GM21825 (cell line): Measurements from ENCODE around the gene LRWD1.
"Not testable (repeated sequence)": the region's sequence is repeated elsewhere in the genome, so short reads cannot be mapped to it uniquely, and the experiment has no call there.

Experiments
- ATAC-seq: cut with Tn5 transposase; IDR thresholded peaks from one replicate; pipeline ENCODE4 v1.9.1; 2021; ENCODE audit warnings: mild to moderate bottlenecking, moderate library complexity; ENCODE audit not compliant: unreplicated experiment

LRWD1 gene

DNA sequence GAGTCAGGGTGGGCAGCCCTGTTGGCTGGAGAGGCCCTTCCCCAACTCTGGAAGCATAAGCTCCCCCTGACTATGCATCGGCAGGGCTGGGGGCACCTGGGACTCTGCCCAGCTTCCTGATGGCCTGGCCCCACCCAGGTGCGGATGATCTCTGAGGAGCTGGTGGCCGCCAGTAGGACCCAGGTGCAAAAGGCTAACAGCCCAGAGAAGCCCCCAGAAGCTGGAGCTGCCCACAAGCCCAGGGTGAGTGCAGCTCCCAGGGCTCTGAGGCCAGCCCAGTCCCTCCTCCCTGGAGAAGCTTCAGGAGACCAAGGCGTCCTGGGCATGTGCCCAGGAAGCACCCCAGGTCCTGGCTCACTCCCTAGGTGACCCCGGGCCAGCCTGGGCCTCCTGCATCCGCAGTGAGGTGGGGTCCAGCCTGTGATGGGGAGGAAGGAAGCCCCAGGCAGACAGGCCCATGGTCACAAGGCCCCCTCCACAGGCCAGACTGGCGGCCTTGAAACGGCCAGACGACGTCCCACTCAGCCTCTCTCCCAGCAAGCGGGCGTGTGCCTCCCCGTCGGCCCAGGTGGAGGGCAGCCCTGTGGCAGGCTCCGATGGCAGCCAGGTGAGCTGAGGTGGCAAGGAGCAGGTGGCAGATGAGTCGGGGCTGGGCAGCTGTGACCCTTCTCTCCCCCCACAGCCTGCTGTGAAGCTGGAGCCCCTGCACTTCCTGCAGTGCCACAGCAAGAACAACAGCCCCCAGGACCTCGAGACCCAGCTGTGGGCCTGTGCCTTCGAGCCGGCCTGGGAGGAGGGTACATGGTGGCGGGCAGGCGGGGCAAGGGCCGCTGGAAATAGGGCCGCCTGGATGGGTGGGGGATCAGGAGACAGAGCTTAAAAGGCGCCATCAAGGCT, 3.0 kb downstream of the LRWD1 start:
- ATAC-seq: no peak

DNA sequence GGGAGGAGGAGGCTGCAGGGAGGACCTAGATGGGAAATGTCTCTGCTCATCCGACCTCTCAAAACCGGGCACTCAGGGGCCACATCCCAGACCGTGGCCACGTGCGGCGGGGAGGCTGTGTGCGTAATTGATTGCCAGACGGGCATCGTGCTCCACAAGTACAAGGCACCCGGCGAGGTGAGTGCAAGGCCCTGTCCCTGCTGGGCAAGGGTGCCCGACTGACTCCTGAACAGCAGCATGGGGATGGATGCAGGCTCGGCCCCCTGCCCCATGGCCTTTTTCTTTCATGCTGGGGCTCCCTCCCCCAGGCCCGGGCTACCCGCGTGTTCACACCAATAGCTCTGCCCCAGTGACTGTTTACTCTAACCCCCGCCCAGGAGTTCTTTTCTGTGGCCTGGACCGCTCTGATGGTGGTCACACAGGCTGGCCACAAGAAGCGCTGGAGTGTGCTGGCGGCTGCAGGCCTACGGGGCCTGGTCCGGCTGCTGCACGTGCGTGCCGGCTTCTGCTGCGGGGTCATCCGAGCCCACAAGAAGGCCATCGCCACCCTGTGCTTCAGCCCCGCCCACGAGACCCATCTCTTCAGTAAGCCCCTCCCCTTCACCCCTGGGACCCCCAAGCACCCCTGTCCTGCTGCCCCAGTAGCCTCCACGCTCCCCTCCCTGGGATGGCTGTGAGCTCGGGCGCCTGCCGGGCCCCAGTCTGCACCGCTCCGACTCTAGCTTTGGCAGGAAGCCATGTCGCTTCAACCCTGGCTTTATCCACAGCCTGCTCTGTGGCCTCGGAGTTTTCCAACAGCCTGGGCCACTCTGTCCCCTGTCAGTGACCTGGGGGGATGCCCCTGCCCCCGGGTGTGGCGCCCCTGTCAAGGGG, 3.9 kb downstream of the LRWD1 start:
- no peak for ATAC-seq

DNA sequence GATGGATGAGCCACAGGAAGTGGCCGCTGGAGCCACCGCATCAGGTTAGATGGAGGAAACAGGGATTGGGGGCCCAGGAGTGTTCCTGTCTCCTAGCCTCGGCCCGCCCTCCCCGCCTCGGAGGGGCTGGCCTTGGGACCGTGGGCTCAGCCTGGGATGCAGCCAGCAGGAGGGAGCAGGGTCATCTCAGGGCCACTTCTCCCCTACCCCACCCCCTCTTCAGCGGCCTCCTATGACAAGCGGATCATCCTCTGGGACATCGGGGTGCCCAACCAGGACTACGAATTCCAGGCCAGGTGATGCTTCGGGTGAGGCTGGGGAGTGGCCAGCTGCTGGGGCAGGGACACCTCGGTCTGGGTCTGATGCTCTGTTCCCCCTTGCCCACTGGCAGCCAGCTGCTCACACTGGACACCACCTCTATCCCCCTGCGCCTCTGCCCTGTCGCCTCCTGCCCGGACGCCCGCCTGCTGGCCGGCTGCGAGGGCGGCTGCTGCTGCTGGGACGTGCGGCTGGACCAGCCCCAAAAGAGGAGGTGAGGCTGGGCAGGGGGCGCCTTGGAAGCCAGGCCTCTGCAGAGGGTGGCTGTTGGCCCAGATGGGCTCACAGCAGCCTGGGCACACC, 4.7 kb downstream of the LRWD1 start:
- ATAC-seq: no peak

DNA sequence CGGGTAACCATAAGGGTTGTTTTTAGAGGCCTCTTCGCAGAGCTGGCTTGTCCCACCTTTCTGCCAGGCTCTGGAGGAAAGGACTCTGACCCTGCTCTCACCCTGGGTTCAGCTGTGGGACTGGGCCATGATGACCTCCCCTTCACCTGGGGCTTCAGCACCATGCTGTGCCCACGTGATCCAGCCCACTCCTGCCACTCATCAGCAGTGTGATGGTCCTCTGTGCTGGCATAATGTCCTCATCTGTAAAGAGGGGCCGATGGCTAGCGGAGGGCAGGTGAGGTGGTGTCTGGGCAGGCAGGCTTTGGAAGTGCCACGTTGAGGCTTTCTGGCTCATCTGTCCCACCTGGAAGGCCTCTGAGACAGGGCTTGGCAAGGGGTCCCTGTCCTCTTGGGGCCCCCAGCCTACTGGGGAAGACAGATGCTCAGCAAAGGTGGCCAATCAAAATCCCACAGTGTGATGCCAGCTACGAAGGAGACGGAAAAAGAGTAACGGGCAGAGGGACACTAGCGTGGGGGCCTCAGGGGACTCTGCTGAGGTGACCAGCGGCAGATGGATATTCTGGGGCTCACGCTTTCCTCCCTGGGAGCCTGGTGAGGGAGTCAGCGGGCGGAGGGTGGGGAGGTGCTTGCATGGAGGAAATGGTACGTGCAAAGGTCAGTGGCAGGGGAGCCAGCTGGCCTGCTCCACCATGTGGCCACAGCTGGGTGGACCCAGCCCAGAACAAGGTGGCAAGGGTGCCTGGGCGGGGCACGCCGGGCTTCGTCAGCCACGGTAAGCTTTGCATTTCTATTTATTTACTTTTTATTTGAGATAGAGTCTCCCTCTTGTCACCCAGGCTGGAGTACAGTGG, 5.4 kb downstream of the LRWD1 start:
- ATAC-seq: no peak

DNA sequence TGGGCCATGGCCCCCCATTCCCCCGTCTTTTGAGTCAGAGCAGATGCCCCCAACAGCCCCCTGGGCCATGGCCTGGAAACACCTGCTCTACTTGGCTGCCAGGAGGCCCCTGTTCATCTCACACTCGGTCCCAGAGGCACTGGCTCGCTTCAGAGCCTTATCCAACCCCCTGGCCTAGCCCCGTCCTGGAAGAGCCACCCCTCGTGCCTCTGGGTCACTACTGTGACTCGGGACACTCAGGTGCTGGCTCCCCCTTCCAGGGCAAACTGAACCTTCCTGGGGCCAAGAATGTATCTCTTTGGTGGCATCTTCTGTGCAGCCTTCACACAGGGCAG, 7.0 kb downstream of the LRWD1 start:
- no peak for ATAC-seq

DNA sequence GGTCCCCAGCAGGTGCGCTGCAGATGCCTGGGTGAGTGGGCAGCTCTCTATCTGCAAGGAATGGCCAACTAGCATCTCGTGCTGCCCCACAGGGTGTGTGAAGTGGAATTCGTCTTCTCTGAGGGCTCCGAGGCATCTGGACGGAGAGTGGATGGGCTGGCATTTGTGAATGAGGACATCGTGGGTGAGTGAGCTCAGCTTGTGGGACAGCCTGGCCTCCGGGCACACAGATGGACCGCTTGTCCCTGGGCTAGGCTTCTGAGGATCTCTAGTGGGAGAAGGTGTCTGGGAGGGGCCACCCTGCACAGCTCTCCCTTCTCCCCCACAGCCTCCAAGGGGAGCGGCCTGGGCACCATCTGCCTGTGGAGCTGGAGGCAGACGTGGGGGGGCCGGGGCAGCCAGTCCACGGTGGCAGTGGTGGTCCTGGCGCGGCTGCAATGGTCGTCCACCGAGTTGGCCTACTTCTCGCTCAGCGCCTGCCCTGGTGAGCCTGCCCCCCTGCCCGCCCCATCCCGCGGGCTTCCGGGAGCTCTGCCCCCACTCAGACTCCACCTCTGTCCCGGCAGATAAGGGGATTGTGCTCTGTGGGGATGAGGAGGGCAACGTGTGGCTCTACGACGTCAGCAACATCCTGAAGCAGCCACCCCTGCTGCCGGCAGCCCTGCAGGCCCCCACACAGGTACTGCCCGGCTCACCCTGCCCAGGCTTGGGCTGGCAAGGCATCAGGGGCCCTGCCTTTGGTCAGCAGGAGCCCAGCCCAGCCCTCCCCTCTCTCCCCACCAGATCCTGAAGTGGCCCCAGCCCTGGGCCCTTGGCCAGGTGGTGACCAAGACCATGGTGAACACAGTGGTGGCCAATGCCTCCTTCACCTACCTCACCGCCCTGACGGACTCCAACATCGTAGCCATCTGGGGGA, 7.6 kb downstream of the LRWD1 start:
- ATAC-seq: no peak

DNA sequence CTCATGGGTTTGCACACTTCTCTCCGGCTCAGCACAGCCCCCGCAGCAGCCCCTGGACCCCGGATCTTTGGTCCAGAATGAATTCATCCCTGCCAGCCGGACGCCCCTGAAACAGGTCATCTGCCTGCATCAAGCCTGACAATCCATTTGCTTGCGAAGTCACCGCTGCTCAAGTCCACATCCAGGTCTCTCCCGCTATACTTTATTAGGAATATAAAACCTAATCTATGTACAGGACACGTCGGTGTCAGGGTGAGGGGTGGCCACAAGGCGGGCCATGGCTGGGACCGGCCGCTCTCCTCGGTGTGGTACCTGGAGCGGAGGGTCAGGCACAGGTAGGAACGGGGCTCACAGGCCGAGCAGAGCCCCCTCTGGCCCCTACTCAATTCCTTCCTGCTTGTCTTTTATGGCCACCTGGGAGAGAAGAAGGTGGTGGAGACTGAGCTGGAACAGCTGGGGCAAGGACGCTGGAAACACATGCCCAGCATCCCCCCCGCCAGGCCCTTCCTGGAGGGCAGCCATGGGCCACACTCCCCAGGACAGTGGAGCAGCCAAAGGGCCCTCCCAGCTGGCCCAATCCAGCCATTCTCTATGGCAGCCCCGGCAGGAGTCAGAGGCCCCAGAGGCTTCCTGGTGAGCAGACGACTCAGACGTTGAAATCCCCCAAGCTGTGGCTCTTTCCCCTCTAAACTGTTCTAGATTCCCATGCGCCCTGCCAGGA, 8.6 kb downstream of the LRWD1 start:
- no peak for ATAC-seq

DNA sequence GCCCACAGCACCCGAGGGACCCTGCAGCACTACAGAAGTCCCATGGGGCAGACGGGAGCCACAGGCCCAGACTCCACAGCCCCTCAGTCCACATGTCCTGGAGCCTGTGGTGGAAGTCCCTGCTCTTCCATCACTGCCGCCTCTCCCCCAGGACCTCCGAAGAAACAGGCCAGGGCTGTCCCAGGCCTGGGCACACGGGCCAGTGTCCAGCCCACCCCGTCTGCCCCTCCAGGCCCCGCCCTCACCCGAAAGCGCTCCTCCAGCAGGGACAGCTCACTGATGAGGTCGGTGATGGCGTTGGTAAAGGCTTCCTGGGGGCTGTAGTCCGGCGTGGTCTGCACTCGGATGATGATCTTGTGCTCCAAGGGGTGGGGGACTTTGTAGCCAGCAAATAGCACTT, 9.3 kb downstream of the LRWD1 start:
- not testable (repeated sequence) for ATAC-seq

DNA sequence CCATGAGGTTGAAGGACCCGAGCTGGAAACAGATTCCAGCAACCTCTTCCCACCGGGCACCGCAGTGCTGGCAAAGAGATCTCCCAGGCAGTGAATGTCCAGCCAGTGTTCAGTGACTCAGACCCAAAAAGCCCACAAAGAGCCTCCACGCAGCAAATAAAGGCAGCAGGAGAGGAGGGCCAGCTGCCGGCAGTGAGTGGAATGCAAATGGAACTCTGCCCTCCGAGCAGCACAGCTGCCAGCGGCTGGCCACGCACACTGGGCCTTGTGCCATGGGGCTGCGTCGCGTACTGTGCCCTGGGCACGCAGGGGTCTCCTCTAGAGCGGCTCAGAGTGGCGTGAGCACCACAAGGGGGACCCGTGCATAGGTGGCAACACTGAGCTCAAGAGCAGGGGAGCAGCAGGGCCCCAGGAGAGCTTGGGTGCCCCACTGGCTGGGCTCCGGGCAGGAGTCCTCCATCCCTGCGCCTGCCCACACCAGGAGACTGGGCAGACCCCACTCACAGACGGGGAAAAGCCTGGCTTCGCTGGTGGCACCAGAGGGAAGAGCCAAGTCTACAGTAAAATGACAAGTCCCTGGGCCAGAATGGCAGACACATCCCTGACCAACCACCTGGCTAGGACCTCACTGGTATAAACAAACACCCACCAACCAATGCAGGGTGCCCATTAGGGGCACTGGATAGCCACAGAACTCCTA, 10.1 kb downstream of the LRWD1 start:
- ATAC-seq: not testable (repeated sequence)

DNA sequence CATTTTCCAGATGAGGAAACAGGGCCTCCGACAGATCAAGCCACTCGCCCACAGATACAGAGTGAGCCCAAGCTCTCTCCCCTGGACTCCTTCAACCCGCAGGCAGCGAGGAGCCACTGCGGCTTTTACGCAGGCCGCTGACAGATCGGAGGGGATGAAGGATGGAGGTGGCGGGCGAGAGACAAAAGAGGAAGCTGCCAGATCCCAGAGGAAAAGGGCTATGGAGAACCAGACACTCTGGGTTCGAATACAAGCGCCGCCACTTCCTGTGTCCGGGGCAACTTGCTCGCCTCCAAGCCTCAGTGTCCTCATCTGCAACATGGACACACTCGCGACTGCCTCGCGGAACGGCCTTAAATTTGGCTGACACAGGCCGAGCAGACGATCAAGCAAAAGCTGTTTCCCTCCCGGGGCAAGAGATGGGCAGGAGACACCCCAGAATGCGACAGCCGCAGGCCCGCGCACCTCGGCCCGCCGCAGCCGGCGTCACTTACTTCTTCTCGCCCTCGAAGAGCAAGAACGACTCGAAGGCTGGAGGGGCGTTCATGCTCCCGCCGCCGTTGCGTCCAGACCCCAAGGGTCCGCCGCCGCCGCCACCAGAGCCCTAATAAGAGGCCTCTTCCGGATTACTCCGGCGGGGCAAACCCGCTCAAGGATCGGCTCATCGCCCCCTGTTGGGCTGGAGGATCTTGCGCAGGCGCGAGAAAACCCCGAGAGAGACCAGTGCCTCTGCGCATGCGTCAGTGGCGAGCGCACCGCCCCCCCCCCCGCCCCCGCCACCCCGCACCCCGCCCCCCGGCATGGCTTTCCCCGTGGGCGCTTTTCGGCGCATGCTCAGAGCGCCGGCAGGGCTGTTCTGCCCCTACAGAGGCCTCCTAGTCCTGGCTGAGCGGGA, 13.8 kb downstream of the LRWD1 start, which contains the start of gene POLR2J:
TSS of gene POLR2J (minus strand) at position 609 of the 895 bp plus-strand sequence. CDS start at position 547, 62 bp downstream.
- peak; percentile 75 for ATAC-seq

DNA sequence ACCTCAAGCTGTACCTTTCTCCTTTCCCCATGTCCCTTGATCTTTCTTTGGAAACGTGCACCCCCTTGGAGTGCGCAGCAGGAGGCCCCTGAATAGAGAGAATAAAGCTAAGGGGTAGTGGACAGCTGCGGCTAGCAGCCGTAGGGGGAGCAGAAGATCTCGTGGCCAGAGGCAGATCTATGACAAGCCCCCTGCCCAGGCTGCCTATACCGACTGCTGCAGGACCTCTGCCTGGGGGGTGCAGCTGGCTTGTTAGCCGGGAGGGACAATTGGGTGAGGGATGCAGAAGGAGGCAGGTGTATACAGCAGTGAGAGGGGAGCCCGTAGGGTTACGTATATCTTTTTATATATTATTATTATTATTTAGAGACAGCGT, 14.4 kb downstream of the LRWD1 start:
- ATAC-seq: peak; percentile 33

DNA sequence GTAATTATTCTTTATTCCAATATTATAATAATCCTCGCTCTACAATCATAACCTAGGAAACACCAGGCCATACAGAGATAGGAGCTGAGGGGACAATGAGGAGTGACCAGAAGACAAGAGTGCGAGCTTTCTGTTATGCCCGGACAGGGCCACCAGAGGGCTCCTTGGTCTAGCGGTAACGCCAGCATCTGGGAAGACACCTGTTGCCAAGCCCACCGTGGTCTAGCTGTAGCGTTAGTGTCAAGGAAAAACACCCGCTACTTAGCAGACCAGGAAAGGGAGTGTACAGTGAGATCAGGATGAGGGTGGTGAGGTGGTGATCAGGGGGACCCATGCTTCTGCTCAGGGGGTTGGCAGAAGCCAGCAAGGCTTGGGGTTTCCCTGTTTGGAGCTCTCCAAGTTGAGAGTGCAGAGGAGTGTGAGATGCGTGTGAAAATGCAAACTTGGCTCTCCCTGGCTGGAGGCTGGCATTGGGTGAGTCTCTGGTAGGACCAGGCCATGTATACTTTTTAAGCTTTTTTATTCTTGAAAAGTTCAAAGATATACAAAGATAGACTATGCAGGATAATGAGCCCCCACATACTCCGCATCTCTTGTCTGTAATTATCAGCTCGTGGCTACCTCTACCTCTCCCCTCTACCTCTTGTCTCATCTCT, 15.3 kb downstream of the LRWD1 start:
- not testable (repeated sequence) for ATAC-seq

DNA sequence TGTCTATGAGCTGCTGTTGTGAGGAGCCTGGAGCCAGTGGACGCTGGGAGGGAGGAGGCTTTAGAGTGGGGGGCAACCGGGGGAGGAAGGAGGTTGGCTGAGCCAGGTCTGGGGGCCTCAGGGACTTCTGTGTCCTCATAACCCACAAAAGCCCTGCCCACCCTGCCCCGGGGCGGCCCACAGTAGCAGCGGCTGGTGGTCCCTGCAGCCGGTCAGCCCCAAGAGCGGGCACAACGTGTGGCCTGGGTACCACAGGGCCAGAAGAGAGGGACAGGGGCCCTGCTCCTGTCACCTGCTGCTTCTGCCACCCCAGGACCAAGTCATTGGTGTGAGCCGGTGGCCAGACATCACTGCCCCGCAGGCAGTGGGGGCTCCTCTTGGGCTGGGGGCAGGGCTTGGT, 17.2 kb downstream of the LRWD1 start:
- not testable (repeated sequence) for ATAC-seq

DNA sequence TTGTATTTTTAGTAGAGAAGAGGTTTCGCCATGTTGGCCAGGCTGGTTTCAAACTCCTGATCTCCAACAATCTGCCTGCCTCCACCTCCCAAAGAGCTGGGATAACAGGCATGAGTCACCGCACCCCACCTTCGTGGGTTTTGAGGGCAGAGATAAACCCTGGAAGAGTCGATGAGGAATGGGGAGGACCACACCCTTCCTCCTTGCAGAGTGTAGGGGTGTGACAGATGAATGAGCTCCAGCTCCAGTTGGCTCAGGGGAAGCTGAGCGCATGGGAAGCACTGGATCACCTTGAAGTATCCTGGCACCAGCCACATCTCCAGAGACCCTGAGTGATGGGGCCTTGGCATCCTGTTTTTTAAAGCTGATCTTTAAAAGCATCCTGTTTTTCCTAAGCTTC, 19.5 kb downstream of the LRWD1 start:
- ATAC-seq: not testable (repeated sequence)

DNA sequence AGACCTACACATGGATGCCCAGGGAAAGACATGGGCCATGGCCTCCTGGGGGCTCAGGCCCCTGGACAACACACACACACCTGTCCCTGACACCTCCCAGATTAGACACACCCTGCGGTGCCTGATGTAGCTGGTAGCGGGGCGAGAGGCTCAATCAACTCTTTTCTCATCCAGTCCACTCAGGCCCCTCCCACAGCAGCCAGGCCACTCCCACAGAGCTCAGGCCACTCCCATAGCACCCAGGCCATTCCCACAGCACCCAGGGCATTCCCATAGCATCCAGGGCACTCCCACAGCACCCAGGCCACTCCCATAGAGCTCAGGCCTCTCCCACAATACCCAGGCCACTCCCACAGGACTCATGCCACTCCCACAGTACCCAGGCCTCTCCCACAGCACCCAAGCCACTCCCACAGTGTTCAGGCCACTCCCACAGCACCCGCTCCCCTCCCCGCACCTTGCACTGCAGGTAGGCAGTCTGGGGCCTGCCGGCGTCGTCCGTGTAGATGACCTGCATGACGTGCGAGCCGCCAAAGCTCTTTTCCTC, 25.8 kb downstream of the LRWD1 start:
- peak; percentile 50 for ATAC-seq

DNA sequence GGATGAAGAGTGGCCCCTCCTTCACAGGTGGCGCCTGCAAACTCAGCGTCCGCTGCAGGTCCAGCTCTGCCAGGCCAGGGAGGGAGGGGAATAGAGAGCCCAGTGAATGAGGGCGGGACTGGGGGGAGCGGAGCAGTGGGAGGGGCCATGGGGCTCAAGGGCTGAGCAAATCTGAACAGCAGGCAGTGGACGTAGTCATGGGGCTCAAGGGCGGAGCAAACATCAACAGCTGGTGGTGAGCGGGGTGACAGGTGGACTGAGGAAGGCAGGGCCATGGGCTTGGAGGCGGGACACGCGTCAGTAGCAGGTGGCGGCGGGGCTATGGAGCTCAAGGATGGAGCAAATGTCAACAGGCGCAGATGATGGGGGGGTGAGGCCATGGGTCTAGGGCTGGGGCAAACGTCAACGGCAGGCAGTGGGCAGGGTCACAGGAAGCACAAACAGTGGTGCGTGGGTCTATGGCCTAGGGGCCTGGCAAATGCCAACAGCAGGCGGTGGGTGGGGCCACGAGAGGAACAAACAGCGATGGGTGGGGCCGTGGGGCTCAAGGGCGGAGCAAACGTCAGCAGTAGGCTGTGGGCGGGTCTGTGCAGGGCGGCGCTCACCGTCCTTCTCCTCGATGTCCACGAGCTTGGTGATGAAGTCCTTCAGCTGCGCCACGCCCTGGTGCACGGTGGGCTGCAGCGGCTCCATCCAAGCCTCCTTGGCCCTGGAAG, 28.6 kb downstream of the LRWD1 start:
- ATAC-seq: peak; percentile 30
